Right lobe of liver (tissue), 6 donors: ENCODE results near the gene METTL6. TPM values are rescaled to one million over a fixed set of nuclear protein-coding genes. Genes with fewer than 3 reads are reported as not detected.

Experiments
- ATAC-seq, 4 donors: fragments of 200-7000 bp; cut with Tn5 transposase; one replicate each; pipeline ENCODE4 v1.9.1; 2020; ENCODE audit warnings: mild to moderate bottlenecking in 4 of 4, moderate library complexity in 4 of 4
- DNase-seq, 3 donors: peaks; one replicate each; pipeline ENCODE4 v3.0.0-alpha.2; 2020
- H3K27ac ChIP-seq, 3 donors: fragments of 200-600 bp; one replicate each; pipeline ENCODE4 v1.8.0; 2022
- H3K27me3 ChIP-seq, 2 donors: fragments of 200-600 bp; one replicate each; pipeline ENCODE4 v1.8.0; 2022
- H3K36me3 ChIP-seq, 4 donors: fragments of 200-600 bp; sonication (generic) in 1 of 4; one replicate each; pipeline versions ENCODE4 v1.5.1 to v1.8.0; 2017 to 2022; ENCODE audit warnings: control low read depth in 1 of 4
- H3K4me1 ChIP-seq, 4 donors: fragments of 200-600 bp; sonication (generic) in 1 of 4; one replicate each; pipeline versions ENCODE4 v1.5.1 to v1.8.0; 2017 to 2022; ENCODE audit warnings: control low read depth in 1 of 4
- H3K4me3 ChIP-seq, 3 donors: fragments of 200-600 bp; one replicate each; pipeline ENCODE4 v1.8.0; 2022
- H3K9me3 ChIP-seq, 4 donors: fragments of 200-600 bp; sonication (generic) in 1 of 4; one replicate each; pipeline versions ENCODE4 v1.5.1 to v1.8.0; 2017 to 2022; ENCODE audit warnings: control low read depth in 1 of 4
- POLR2A ChIP-seq: fragments of 450-650 bp; IDR thresholded peaks from one replicate; pipeline ENCODE4 v1.6.1; 2017; ENCODE audit warnings: antibody characterized with exemption, mild to moderate bottlenecking
- WGBS: methylation state at CpG from one replicate; pipeline ENCODE4 v1.1.6; 2018; ENCODE audit warnings: low coverage, low lambda C conversion rate; ENCODE audit not compliant: insufficient coverage; ENCODE audit errors: missing lambda C conversion rate; 5-methylcytosine and 5-hydroxymethylcytosine counted together
- intact Hi-C, 2 donors: fragments of 100-400 bp; cut with DNase I; formaldehyde crosslinking; loops; one replicate each; pipeline versions ENCODE4 v1.11.2 to v1.14.1; 2022
- total RNA-seq, 6 experiments: library from RNA; depleted of rRNA in 2 of 6; stranded (reverse); fragments of >200 nt in 2 of 6; fragmentation: NEBNext Ultra II Directional in 3 of 6; extraction: Animal tissue kit (Norgen Biotek cat#: 25700) in 3 of 6; gene quantifications; one replicate each; pipeline versions ENCODE4 v1.1.0 to v1.2.4, GENCODE V29; 2016 to 2023
- TF ChIP-seq, protein P1 (sequence below), 4 donors: fragments of 200-600 bp in 3 of 4; fragments of 450-650 bp in 1 of 4; IDR thresholded peaks; one replicate each; pipeline versions ENCODE4 v1.5.1 to v1.8.0; 2016 to 2022; ENCODE audit warnings: antibody characterized with exemption in 4 of 4, mild to moderate bottlenecking in 2 of 4
- donor health status: DM: no; HTN: yes; CAD: no.
- donor health status: DM: no; HTN: no; CAD: no.
- donor health status: DM: no; HTN: no; CAD: no.
- donor health status: DM: no; HTN: yes; CAD: no.
- donor health status: DM: no; HTN: yes; CAD: no.

Gene METTL6
- total RNA-seq, 6 experiments from 2014 or later: 5.3 to 7.5 (median 6.2) TPM

DNA sequence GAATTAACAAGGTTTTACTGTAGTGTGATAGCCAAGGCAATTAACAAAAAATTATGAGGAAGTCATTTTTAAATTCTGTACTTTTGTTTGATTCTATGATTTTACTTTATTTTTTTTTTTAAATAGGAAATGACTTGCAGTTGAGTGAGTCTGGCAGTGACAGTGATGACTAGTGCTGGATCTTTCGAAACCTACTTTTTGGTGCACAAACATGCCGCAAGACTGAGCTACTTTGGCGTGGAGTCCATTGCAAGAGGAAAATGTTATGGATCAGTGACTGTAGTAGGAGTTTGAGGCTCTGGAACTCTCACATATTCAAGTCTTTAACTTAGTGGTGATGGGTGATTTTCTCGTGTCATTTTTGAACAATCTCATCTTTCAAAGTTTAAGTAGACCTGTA, 11.6 kb upstream of the METTL6 start:
- Histone ChIP-seq H3K4me3 (no peak overlapping the region), H3K27ac (no peak overlapping the region), H3K27me3 (no peaks in the 10 kb centered on the region), H3K4me1 (peaks cover 0 to 7% (median 0%) of the 10 kb centered on the region in 4 donors), H3K36me3 (peaks cover 0 to 72% (median 44%) of the 10 kb centered on the region in 4 donors), H3K9me3 (no peaks in the 10 kb centered on the region)
- DNase-seq: no peak
- whole genome bisulfite sequencing: 81% methylated on average over 4 of the region's 4 CpGs
- TF ChIP-seq, protein P1, sequence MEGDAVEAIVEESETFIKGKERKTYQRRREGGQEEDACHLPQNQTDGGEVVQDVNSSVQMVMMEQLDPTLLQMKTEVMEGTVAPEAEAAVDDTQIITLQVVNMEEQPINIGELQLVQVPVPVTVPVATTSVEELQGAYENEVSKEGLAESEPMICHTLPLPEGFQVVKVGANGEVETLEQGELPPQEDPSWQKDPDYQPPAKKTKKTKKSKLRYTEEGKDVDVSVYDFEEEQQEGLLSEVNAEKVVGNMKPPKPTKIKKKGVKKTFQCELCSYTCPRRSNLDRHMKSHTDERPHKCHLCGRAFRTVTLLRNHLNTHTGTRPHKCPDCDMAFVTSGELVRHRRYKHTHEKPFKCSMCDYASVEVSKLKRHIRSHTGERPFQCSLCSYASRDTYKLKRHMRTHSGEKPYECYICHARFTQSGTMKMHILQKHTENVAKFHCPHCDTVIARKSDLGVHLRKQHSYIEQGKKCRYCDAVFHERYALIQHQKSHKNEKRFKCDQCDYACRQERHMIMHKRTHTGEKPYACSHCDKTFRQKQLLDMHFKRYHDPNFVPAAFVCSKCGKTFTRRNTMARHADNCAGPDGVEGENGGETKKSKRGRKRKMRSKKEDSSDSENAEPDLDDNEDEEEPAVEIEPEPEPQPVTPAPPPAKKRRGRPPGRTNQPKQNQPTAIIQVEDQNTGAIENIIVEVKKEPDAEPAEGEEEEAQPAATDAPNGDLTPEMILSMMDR (IDR thresholded peaks at IDR 0.05): no peak
- no peak for TF ChIP-seq POLR2A
- ATAC-seq: no peak
- intact Hi-C loops: loop anchor here in 1 of 2 donors (10.0 kb wide), 1 partner anchor 116 kb away; no protein-coding TSS in a partner anchor

DNA sequence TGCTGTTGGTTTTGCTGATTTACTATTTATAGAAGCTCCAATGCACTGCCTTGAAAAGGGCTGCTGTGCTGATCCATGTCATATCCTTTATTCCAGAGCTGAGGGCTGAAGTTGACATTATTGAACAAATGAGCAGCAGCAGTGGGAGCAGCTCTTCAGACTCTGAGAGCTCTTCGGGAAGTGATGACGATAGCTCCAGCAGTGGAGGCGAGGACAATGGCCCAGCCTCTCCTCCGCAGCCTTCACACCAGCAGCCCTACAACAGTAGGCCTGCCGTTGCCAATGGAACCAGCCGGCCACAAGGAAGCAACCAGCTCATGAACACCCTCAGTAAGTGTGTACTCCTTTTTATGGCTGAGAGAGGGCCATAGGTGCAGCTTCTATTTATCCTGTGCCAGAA, 8.9 kb upstream of the METTL6 start:
- Histone ChIP-seq H3K4me1 (no peaks in the 10 kb centered on the region), H3K27ac (no peak overlapping the region), H3K4me3 (no peak overlapping the region), H3K36me3 (peaks cover 0 to 95% (median 51%) of the 10 kb centered on the region in 4 donors), H3K9me3 (no peaks in the 10 kb centered on the region), H3K27me3 (no peaks in the 10 kb centered on the region)
- ATAC-seq: no peak
- no peak for DNase-seq
- TF ChIP-seq POLR2A: no peak
- TF ChIP-seq, protein P1 (IDR thresholded peaks at IDR 0.05): no peak
- WGBS: 90% methylated on average over 4 of the region's 6 CpGs
- intact Hi-C loops: loop anchor here in 1 of 2 donors (10.0 kb wide), 1 partner anchor 119 kb away; no protein-coding TSS in a partner anchor

DNA sequence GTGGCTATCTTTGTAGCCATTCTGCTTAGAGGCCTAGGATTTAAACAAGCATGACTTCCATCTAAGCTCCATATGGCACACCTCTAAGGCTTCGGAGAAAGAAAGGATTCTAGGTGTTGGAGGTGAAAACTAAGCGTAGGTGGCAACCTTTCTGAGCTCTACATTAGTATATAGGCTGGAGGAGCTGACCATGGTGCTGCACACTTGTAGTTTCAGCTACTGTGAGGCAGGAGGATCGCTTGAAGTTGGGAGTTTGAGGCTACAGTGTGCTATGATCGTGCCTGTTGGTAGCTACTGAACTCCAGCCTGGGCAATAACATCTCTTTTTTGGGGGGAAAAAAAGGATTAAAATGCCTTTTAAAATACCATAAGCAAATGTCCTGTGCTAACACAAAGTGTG, 7.4 kb upstream of the METTL6 start:
- H3K36me3 ChIP-seq: peaks cover 0 to 80% (median 48%) of the 10 kb centered on the region in 4 donors
- ATAC-seq: no peak
- intact Hi-C loops: loop anchor here in 1 of 2 donors (10.0 kb wide), 1 partner anchor 120 kb away; no protein-coding TSS in a partner anchor
- H3K4me3 ChIP-seq: no peak overlapping the region
- no peaks in the 10 kb centered on the region for H3K27me3 ChIP-seq
- 98% methylated on average over 4 of the region's 4 CpGs for WGBS
- H3K9me3 ChIP-seq: no peaks in the 10 kb centered on the region
- no peak for DNase-seq
- peaks cover 0 to 10% (median 0%) of the 10 kb centered on the region in 4 donors for H3K4me1 ChIP-seq
- H3K27ac ChIP-seq: no peak overlapping the region
- TF ChIP-seq POLR2A: no peak
- TF ChIP-seq, protein P1 (IDR thresholded peaks at IDR 0.05): no peak

DNA sequence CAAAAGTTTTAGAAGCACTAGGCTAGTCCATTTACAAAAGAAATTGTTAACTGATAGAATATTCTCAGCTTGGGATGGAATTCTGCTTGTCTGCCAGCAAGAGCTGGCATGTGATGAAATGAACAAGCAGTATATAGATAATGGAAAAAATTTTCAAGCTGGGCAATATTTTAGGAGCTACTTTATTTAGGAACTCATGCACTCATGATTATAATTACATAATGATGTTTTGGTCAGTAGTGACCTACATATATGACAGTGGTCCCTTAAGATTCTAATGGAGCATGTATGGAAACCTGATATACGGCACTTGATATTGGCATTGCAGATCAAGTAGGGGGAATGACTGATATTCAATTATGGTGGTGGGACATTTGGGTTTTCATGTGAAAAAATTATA, 6.2 kb upstream of the METTL6 start:
- peaks cover 0 to 68% (median 40%) of the 10 kb centered on the region in 4 donors for H3K36me3 ChIP-seq
- 92% methylated on average over 1 of the region's 1 CpG for WGBS
- intact Hi-C loops: loop anchor here in 1 of 2 donors (10.0 kb wide), 1 partner anchor 121 kb away; no protein-coding TSS in a partner anchor

More for the DNA sequence above, 6.2 kb upstream of the METTL6 start:
- Histone ChIP-seq H3K27ac (no peak overlapping the region), H3K4me3 (no peak overlapping the region), H3K9me3 (no peaks in the 10 kb centered on the region), H3K4me1 (peaks cover 0 to 20% (median 5%) of the 10 kb centered on the region in 4 donors), H3K27me3 (no peaks in the 10 kb centered on the region)
- TF ChIP-seq, protein P1 (IDR thresholded peaks at IDR 0.05): no peak
- TF ChIP-seq POLR2A: no peak
- ATAC-seq (no peak), DNase-seq (no peak)
